IgD-negative memory B cell (primary cell): Measurements from ENCODE around the gene PCCA. TPM values are rescaled to one million over a fixed set of nuclear protein-coding genes. Genes with fewer than 3 reads are reported as not detected.
"Not testable (repeated sequence)": the region's sequence is repeated elsewhere in the genome, so short reads cannot be mapped to it uniquely, and the experiment has no call there.

Experiments
- H3K27ac Mint-ChIP-seq, 3 donors: one replicate each; pipeline ENCODE4 v1.8.0; 2020 to 2022; ENCODE audit warnings: mild to moderate bottlenecking in 3 of 3, mixed read lengths in 3 of 3, moderate library complexity in 1 of 3
- H3K27me3 Mint-ChIP-seq: one replicate; pipeline ENCODE4 v1.8.0; 2021; ENCODE audit warnings: mixed read lengths
- H3K36me3 Mint-ChIP-seq: one replicate; pipeline ENCODE4 v1.8.0; 2020; ENCODE audit warnings: mild to moderate bottlenecking, mixed read lengths
- H3K4me1 Mint-ChIP-seq, 3 donors: one replicate each; pipeline ENCODE4 v1.8.0; 2020 to 2022; ENCODE audit warnings: mixed read lengths in 3 of 3, mild to moderate bottlenecking in 1 of 3
- H3K4me3 Mint-ChIP-seq, 4 donors: one replicate each; pipeline ENCODE4 v1.8.0; 2020 to 2022; ENCODE audit warnings: mild to moderate bottlenecking in 4 of 4, mixed read lengths in 4 of 4, moderate library complexity in 3 of 4
- H3K9me3 Mint-ChIP-seq, 3 donors: one replicate each; pipeline ENCODE4 v1.8.0; 2020 to 2021; ENCODE audit warnings: mixed read lengths in 3 of 3, mild to moderate bottlenecking in 1 of 3
- polyA plus RNA-seq: library from polyadenylated mRNA; unstranded; fragments of 300-500 nt; fragmentation: Illumina TruSeq; gene quantifications from one replicate; pipeline ENCODE4 v1.2.3, GENCODE V29; 2021

Gene PCCA
- polyA plus RNA-seq, 1 donor from 2014 or later = 8.5 TPM

- Mint-ChIP-seq H3K27me3 (no peaks in the 10 kb centered on the region), H3K9me3 (peaks cover 0 to 2% (median 0%) of the 10 kb centered on the region in 3 donors), H3K4me1 (peaks cover 0 to 7% (median 4%) of the 10 kb centered on the region in 3 donors), H3K4me3 (no peak overlapping the region), H3K36me3 (peaks cover 2% of the 10 kb centered on the region), H3K27ac (no peak overlapping the region)
These were observed 484.2 kb downstream of the PCCA start for GRCh38 chr13:100573121-100573520.

- not testable (repeated sequence) for H3K36me3 Mint-ChIP-seq, H3K9me3 Mint-ChIP-seq, H3K27ac Mint-ChIP-seq, H3K4me1 Mint-ChIP-seq, H3K4me3 Mint-ChIP-seq, H3K27me3 Mint-ChIP-seq
These were observed 488.3 kb downstream of the PCCA start for GRCh38 chr13:100577239-100577638.

Other genes with a start within 250 kb of the PCCA start
- not detected for gene ZIC5, start 117.3 kb upstream of the PCCA start, polyA plus RNA-seq
- not detected for gene ZIC2, start 107.3 kb upstream of the PCCA start, polyA plus RNA-seq